Epidermal melanocyte (primary cell): Measurements from ENCODE around the gene AHDC1.
"Not testable (repeated sequence)": the region's sequence is repeated elsewhere in the genome, so short reads cannot be mapped to it uniquely, and the experiment has no call there.

Experiments used
- DNase-seq: peaks from one replicate; pipeline ENCODE4 v3.0.0; 2011; ENCODE audit warnings: low spot score; ENCODE audit not compliant: insufficient read length

The AHDC1 gene

GRCh38 chr1:27603681-27604578, at the start of gene AHDC1:
Gene AHDC1 (minus strand): TSS chr1:27604144. CDS start chr1:27552115, 52,029 bp downstream.
- peak; percentile 84 for DNase-seq

GRCh38 chr1:27652111-27652864, 48.3 kb upstream of the AHDC1 start:
- no peak for DNase-seq

- no peak for DNase-seq
Observed at GRCh38 chr1:27650539-27651175, 46.7 kb upstream of the AHDC1 start.

- no peak for DNase-seq
Observed at GRCh38 chr1:27650171-27650538, 46.2 kb upstream of the AHDC1 start.

- DNase-seq, result no peak
Observed at GRCh38 chr1:27649306-27649635, 45.3 kb upstream of the AHDC1 start.

GRCh38 chr1:27648602-27649305, 44.8 kb upstream of the AHDC1 start:
- DNase-seq, result no peak

GRCh38 chr1:27647328-27647727, 43.4 kb upstream of the AHDC1 start:
- DNase-seq, result no peak

- DNase-seq, result no peak
Observed at GRCh38 chr1:27646676-27647075, 42.7 kb upstream of the AHDC1 start.

GRCh38 chr1:27645071-27645415, 41.1 kb upstream of the AHDC1 start:
- DNase-seq, result no peak

GRCh38 chr1:27644369-27645070, 40.6 kb upstream of the AHDC1 start:
- no peak for DNase-seq

- DNase-seq, result peak; percentile 63
Observed at GRCh38 chr1:27643600-27644368, 39.8 kb upstream of the AHDC1 start.

- not testable (repeated sequence) for DNase-seq
Observed at GRCh38 chr1:27640514-27640913, 36.6 kb upstream of the AHDC1 start.

- DNase-seq, result no peak
Observed at GRCh38 chr1:27638805-27639204, 34.9 kb upstream of the AHDC1 start.

- DNase-seq, result no peak
Observed at GRCh38 chr1:27638047-27638734, 34.2 kb upstream of the AHDC1 start.

- DNase-seq, result no peak
Observed at GRCh38 chr1:27635396-27636142, 31.6 kb upstream of the AHDC1 start.

- no peak for DNase-seq
Observed at GRCh38 chr1:27634985-27635367, 31.0 kb upstream of the AHDC1 start, which contains the start of gene FGR. Gene FGR (minus strand): TSS chr1:27635185. CDS start chr1:27623916, 11,269 bp downstream.

- no peak for DNase-seq
Observed at GRCh38 chr1:27634177-27634984, 30.4 kb upstream of the AHDC1 start.

GRCh38 chr1:27633640-27634176, 29.8 kb upstream of the AHDC1 start:
- DNase-seq, result no peak
